C4-2B (cell line): Measurements from ENCODE around the gene SMAD4.

Experiments
- ZFX ChIP-seq: fragments of 450-650 bp; IDR thresholded peaks from 2 replicates; pipeline ENCODE4 v1.6.1; 2017
- TF ChIP-seq, protein P1 (sequence below): fragments of 450-650 bp; conservative IDR thresholded peaks from 2 replicates; pipeline ENCODE4 v1.5.1; 2017; ENCODE audit warnings: mild to moderate bottlenecking

DNA sequence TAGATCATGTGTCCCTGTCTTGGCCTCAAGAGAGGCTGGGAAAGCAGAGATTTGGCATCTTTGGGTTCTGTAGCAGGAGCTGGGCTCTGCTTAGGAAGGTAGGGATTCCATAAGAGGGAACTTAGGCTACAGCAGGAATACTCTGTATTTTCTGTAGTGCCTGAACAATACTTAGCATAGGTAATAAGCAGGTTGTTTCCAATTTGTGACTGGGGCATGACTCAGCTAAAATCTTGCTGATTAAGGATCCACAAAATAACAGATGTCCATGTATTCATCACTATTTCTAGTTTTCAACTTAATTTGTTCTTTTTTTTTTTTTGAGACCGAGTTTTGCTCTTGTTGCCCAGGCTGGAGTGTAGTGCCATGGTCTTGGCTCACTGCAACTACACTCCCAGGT is 68.5 kb downstream of the SMAD4 start:
- TF ChIP-seq, protein P1, sequence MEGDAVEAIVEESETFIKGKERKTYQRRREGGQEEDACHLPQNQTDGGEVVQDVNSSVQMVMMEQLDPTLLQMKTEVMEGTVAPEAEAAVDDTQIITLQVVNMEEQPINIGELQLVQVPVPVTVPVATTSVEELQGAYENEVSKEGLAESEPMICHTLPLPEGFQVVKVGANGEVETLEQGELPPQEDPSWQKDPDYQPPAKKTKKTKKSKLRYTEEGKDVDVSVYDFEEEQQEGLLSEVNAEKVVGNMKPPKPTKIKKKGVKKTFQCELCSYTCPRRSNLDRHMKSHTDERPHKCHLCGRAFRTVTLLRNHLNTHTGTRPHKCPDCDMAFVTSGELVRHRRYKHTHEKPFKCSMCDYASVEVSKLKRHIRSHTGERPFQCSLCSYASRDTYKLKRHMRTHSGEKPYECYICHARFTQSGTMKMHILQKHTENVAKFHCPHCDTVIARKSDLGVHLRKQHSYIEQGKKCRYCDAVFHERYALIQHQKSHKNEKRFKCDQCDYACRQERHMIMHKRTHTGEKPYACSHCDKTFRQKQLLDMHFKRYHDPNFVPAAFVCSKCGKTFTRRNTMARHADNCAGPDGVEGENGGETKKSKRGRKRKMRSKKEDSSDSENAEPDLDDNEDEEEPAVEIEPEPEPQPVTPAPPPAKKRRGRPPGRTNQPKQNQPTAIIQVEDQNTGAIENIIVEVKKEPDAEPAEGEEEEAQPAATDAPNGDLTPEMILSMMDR = no peak
- no peak for TF ChIP-seq ZFX
